Measurements from ENCODE around the gene OR5T2.
"Not testable (repeated sequence)": the region's sequence is repeated elsewhere in the genome, so short reads cannot be mapped to it uniquely, and the experiment has no call there.

The OR5T2 gene

DNA sequence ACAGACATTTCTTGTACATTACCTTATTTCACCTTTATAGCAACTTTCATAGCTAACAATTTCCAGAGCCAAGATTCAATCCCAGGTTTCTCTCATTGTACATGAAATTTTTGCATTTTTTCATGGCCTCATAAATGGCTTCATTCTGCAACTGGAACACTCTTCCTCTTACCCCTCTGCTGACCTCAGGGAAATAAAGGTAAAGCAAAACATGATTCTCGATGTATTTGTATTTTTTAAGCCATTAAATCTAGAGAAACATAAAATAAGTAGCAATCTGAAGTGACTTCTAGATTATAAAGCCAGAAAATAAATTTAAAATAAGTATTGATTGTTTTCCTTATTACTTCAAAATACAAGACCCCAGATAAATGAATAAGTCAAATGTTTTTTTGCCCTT lies at the start of gene OR5T2:
Gene OR5T2, minus strand, starts transcription at position 101 of the 400 bp plus-strand sequence. CDS start 1,193 bp downstream, outside the sequence.
- DNase-seq (ENCODE audit: low spot score) = no peak

DNA sequence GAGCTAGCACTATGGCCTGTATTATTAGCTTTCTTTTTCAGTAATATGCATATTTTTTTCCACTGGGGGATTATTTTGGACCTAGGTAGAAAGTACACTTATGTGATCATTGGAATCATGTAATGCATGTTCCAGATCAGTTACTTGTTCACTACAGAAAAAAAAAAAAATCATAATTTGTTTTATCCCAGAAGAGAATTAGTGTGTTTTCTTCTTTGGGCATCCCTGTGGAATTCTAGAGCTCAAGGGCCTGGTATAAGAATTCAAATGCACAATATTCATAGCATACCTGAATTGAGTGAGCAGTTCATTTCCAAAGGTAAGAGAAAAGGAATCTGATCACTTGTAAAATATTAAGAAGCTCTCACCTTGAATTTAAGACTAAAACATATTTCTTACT lies 39.8 kb upstream of the OR5T2 start, which contains the start of gene OR5T1:
Gene OR5T1, plus strand, starts transcription at position 301 of the 400 bp plus-strand sequence. CDS start 1,485 bp downstream, outside the sequence.
- DNase-seq (ENCODE audit: low spot score) = no peak

DNA sequence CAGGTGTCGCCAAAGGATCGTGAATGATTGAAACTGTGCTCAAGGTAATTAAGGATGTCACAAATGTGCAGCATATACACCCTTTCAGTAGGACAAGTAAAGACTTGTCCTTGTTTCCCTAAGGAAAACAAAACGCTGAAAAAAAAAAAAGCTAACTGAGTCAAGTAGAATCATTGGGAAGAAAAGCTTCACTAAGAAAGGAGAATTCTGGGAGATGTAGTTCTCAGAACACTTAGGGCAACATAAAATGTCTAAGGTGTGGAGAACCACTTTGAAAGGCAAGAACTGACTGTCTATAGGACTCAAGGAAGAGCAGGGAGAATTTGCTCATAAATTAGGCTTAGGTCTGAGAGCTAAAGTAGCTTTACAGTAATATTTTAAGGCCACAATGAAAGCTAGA lies 37.0 kb upstream of the OR5T2 start:
- DNase-seq (ENCODE audit: low spot score) = no peak

DNA sequence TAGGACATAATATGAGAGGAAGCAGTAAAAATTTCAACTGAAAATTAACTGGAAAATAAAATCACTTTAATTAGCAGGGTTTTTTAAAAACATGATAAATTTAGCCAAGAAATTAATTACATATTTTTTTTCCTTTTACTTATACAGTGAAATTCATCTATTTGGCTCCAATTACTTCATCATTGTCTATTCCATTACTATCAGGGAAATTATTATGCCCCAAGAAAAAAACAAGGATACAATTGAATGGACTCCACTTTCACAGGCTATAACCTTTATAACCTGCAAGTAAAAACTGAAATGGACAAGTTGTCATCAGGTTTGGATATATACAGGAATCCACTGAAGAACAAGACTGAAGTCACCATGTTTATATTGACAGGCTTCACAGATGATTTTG lies 17.9 kb upstream of the OR5T2 start, which contains the start of gene OR5T3:
Gene OR5T3, plus strand, starts transcription at position 301 of the 400 bp plus-strand sequence. Its CDS starts 0 bp downstream, at position 301.
- DNase-seq (ENCODE audit: low spot score) = no peak

DNA sequence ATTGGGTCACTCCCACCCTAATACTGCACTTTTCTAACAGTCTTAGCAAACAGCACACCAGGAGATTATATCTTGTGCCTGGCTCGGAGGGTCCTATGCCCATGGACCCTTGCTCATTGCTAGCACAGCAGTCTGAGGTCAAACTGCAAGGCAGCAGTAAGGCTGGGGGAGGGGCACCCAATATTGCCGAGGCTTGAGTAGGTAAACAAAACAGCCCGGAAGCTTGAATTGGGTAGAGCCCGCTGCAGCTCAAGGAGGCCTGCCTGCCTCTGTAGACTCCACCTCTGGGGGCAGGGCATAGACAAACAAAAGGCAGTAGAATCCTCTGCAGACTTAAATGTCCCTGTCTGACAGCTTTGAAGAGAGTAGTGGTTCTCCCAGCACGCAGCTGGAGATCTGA lies 14.3 kb downstream of the OR5T2 start:
- DNase-seq (ENCODE audit: low spot score) = not testable (repeated sequence)

GRCh38 chr11:56214537-56214936 lies 19.5 kb downstream of the OR5T2 start:
- DNase-seq (ENCODE audit: low spot score) = no peak

DNA sequence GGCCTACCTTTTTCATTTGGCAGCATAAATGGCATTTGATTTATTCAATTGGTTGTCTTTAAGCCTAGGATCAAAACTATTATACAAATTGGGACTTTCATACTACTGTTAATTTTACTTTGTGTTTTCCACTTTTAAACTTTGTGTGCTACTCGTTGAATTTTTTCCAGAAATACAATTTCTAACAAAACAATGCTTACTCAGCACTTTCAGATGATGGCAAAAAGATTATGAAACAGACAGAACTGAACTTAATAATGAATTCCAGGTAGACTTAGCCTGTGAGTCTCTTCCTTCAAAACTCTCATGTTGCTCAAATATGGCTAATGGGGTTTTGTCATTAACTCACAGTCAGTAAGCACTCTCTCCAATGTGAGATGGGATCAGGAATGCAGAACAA lies 26.3 kb downstream of the OR5T2 start:
- no peak for DNase-seq (ENCODE audit: low spot score)

GRCh38 chr11:56197367-56197766 lies 36.7 kb downstream of the OR5T2 start:
- DNase-seq (ENCODE audit: low spot score) = no peak

GRCh38 chr11:56196705-56197104 lies 37.4 kb downstream of the OR5T2 start:
- DNase-seq (ENCODE audit: low spot score) = no peak

- no peak for DNase-seq (ENCODE audit: low spot score)
Observed at GRCh38 chr11:56188602-56189001, 45.5 kb downstream of the OR5T2 start.

DNA sequence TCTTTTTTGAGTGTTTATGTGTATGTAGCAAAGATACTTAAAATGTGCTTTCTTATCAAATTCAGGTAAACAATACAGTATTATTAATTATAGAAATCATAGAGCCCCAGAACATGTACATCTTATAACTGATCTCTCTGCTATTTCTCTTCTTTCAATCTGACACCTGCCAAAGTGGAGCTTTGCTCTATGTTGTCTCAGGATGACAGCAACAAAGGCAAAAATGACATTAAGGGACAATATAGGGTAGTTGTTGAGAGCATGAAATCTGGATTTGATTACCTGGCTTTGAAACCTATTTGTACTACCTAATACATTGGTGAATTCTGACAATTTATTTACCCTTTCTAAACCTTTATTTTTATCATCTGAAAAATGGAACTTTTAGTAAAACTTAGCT lies 50.6 kb downstream of the OR5T2 start:
- no peak for DNase-seq (ENCODE audit: low spot score)
